ENCODE results near the gene ARHGEF16.

The ARHGEF16 gene

DNA sequence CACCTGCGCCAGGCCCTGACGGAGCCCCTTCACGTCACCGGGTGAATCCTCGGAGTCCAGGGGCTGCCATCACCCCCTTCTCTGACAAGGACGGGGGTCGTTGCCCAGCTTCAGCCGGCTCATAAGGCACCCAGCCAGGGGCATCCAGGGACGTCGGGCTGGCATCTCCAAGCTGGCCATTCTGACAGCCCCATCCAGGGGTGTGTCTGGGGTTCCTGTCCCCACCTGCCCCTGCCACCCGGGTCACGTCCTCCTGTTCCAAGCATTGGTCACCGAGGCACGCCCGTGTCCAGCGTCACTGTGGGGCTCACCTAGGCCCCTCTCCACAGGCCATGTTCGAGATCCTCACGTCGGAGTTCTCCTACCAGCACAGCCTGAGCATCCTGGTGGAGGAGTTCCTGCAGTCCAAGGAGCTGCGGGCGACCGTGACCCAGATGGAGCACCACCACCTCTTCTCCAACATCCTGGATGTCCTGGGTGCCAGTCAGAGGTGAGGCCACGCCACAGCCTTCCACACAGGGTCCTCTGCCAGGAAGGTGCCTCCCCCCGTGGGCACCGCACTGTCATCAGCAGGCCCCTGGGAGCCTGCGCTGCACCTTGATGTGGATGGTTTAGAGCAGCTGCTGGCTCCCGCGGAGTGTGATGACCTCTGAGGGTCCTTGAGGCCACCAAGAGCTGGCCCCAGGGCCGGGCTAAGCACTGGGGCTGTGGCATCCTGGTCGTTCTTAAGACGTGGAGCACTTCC is 14.8 kb downstream of the ARHGEF16 start:
- DNase-seq = no peak

- no peak for DNase-seq
These were observed 15.6 kb downstream of the ARHGEF16 start for GRCh38 chr1:3469849-3470649.

DNA sequence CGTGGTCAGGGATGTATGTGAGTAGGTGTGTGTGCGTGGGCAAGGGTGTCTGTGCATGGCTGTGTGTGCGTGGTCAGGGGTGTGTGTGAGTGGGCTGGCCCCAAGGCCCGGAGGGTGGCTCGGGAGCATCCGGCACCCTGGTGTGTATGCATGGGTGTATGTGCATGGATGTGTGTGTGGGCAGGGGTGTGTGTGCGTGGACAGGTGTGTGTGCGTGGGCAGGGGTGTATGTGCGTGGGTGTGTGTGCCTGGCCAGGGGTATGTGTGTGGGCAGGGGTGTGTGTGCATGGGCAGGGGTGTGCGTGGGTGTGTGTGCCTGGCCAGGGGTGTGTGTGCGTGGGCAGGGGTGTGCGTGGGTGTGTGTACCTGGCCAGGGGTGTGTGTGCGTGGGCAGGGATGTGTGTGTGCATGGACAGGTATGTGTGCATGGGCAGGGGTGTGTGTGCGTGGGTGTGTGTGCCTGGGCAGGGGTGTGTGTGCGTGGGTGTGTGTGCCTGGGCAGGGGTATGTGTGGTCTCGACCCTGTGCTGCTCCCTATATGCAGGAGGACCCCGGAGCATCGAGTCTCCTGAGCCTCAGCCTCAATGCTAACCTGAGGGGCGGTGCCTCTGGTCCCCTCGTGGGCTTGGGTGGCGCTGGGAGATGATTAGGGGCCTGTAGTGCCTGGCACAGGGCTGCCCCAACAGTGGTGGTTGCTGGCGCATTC is 16.3 kb downstream of the ARHGEF16 start:
- DNase-seq = no peak

GRCh38 chr1:3471356-3472087 is 17.1 kb downstream of the ARHGEF16 start:
- no peak for DNase-seq

DNA sequence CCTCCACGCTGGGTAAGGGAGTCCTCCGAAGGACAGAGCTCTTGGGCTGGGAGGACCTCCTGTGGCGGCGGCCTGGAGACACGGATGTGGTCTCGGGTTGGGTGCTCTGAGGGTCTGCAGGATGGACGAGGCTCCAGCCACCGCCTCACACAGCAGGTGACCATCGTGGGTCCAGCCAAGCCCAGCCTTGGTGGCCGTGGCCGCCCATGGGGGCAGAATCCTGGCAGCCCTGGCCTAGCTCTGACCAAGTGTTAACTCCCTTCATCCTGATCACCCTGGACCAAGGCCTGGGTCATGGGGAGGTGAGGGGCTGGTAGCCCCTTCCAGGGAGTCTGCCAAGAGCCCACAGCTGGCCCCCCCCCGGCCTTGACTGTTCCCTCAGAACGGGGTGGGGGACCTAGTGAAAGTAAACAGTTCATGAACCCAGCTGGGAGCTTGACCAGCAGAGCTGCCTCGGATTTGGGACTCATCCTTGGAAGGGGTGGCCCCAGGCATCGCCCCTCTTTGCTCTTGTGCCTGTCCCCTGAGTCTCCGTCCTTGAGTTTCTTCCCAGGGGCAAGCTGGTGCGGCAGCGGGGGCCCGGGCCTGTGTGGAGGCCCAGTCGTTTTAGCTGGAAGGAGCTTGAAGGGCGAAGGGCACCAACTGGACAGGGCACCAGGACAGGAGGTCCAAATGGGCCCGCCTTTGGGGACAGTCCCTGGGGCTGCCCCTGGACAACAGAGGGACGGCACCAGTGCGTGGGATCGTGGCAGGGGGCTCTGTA is 17.8 kb downstream of the ARHGEF16 start:
- no peak for DNase-seq

DNA sequence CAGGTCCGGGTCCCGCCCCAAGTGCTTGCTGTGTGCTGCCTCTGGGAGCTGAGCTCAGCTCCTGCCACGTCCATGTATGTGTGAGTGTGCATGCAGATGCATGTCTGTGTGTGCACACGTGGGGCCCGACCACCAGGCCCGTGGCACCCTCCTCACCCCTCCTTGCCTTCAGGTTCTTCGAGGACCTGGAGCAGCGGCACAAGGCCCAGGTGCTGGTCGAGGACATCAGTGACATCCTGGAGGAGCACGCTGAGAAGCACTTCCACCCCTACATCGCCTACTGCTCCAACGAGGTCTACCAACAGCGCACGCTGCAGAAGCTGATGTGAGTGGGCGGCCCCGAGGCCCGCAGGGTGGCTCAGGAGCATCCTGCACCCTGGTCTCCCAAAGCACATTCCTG is 18.4 kb downstream of the ARHGEF16 start:
- DNase-seq = no peak

- no peak for DNase-seq
These were observed 18.9 kb downstream of the ARHGEF16 start for GRCh38 chr1:3473381-3473844.

DNA sequence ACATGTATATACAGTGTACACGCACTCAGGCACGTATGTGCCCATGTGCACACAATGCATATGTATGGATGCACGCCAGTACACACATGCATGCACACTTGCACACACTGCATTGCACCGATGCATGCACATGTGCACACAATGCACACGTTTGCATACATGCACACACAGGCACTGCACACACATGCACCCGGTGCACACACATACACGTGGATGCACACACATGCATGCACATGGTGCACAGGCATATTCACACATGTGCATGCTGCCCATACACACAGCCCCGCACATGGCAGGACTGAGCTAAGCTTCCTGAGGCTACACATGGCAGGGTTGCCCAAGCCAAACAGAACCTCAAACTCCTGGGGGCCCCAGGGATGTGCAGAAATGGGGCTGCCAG is 19.6 kb downstream of the ARHGEF16 start:
- DNase-seq = no peak

DNA sequence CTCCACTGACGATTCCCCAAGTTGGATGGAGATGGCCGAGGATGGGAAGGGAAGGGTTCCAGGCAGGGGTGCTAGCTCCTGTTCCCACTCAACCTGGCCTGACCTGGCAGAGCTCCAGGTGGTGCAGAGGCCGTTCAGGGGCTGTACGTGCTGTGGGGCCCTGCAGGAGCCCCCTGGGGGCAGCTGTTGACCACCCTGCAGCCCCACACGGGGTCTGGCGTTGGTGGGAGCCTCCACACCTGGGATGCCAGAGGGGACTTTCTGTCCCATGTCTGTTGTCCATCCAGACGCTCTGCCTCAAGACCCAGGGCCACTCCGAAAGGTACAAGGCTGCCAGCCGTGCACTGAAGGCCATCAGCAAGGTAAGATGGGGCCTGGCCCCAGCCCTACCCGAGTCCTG is 20.0 kb downstream of the ARHGEF16 start:
- no peak for DNase-seq

GRCh38 chr1:3475839-3476573 is 21.5 kb downstream of the ARHGEF16 start:
- DNase-seq = no peak

- no peak for DNase-seq
These were observed 22.2 kb downstream of the ARHGEF16 start for GRCh38 chr1:3476666-3477065.

GRCh38 chr1:3477241-3477995 is 23.0 kb downstream of the ARHGEF16 start:
- no peak for DNase-seq

DNA sequence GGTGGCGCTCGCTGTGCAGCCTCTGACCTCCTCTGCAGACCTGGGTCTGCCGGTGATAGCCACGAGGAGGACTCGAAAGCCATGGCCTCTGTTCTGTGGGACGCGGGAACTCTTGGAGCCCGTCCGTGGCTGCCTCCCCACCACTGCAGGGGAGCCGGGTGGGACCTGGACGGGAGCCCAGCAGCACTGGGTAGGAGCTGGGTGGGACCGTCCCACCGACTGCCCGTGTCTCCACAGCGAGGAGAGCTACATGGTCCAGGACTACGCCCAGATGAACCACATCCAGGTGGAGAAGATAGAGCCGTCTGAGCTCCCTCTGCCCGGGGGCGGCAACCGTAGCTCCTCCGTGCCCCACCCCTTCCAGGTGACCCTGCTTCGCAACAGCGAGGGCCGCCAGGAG is 23.7 kb downstream of the ARHGEF16 start:
- DNase-seq = no peak

- no peak for DNase-seq
These were observed 25.3 kb downstream of the ARHGEF16 start for GRCh38 chr1:3479511-3480368.

- no peak for DNase-seq
These were observed 25.9 kb downstream of the ARHGEF16 start for GRCh38 chr1:3480369-3480719.

DNA sequence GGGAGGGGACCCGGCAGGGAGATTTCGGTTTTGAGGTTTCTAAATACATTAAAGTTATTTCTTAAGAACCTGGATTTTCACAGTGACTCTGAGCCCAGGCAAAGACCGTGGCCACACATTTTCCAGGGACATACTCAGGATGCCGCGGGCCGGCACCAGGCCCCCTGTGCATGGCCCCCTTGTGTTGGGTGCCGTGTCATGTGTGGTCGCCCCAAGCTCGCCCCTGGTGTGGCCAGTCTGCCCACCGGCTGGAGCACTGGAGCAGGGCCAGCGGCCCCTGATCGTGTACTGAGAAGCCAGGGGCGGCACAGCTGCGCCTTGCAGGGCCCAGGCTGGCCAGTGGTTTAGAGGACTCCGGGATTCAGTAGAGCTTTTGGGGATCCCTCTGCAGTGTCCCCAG is 26.6 kb downstream of the ARHGEF16 start:
- no peak for DNase-seq

DNA sequence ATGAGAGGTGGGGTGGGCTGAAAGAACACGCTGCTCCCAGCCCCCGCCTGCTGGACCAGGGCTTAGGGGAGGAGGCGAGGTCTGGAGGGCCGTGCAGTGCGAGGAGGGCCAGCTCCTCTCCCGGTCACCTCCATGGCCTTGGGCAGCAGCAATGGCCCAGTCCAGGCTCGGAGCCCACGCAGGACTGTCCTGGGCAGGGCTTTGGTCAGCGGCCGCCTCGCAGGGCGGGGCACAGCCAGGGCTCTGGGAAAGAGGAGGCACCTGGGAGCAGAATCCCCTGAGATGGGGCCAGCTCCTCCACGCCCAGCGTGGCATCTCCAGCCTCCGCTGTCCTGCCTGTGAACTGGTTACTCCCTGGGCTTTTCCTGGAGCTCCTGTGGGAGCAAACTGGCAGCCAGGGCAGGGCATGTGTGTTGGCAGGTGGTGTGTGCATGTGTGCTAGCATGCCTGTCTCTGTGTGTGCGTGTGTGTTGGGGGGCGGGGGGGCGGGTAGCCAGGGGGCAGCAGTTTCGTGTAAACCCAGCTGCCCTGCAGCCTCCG is 27.4 kb downstream of the ARHGEF16 start:
- no peak for DNase-seq

GRCh38 chr1:3482378-3482849 is 27.9 kb downstream of the ARHGEF16 start:
- DNase-seq = no peak

DNA sequence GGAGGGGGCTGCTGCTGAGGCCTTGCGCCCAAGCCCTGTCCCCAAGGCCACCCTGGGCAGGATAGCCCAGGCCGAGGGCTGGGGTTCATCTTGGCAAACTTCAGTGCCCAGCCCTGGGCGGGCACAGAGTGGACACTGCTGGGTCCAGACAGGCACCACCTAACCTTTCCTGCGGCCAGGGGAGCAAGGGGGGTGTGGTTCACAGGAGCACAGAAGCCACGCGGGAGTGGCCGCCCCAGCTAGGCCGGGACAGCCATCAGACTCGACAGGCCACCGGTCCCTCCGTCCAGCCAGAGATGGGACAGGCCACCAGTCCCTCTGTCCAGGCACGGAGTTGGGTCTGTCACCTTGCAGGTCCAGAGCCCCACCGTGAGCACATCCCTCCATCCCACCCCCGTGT is 28.9 kb downstream of the ARHGEF16 start:
- no peak for DNase-seq

All from NCI-H1417 treated with DMSO at 0.1 percent for 48 hours (cell line).